Uterus (tissue), 4 donors: ENCODE data around the gene PTPRG. TPM values are rescaled to one million over a fixed set of nuclear protein-coding genes. Genes with fewer than 3 reads are reported as not detected.

Source experiments
- DNase-seq, 2 donors: peaks; one replicate each; pipeline ENCODE4 v3.0.0-alpha.2; 2019 to 2020
- H3K27ac ChIP-seq, 2 donors: fragments of 200-600 bp; sonication (generic); 1 replicate in 1 of 2; 2 replicates in 1 of 2; pipeline ENCODE4 v1.5.1; 2016 to 2018
- H3K27me3 ChIP-seq, 2 donors: fragments of 200-600 bp; sonication (generic); one replicate each; pipeline ENCODE4 v1.5.1; 2018 to 2019; ENCODE audit warnings: control low read depth in 1 of 2
- H3K36me3 ChIP-seq, 2 donors: fragments of 200-600 bp; sonication (generic); one replicate each; pipeline ENCODE4 v1.5.1; 2019; ENCODE audit warnings: control low read depth in 1 of 2
- H3K4me1 ChIP-seq, 2 donors: fragments of 200-600 bp; sonication (generic); one replicate each; pipeline ENCODE4 v1.5.1; 2018 to 2019; ENCODE audit warnings: control low read depth in 1 of 2
- H3K4me3 ChIP-seq, 2 donors: fragments of 200-600 bp; sonication (generic); 1 replicate in 1 of 2; 2 replicates in 1 of 2; pipeline ENCODE4 v1.5.1; 2018 to 2019; ENCODE audit warnings: mild to moderate bottlenecking in 1 of 2
- H3K9me3 ChIP-seq, 2 donors: fragments of 200-600 bp; sonication (generic); one replicate each; pipeline ENCODE4 v1.5.1; 2019; ENCODE audit warnings: control low read depth in 1 of 2
- POLR2A ChIP-seq, 2 donors: fragments of 450-650 bp; IDR thresholded peaks; one replicate each; pipeline ENCODE4 v1.6.1; 2016; ENCODE audit warnings: antibody characterized with exemption in 2 of 2, mild to moderate bottlenecking in 1 of 2, moderate library complexity in 1 of 2
- intact Hi-C: fragments of 100-400 bp; cut with DNase I; formaldehyde crosslinking; loops from one replicate; pipeline ENCODE4 v1.15.1; 2023; ENCODE audit warnings: low total_unique reads
- total RNA-seq, 4 donors: library from RNA; depleted of rRNA in 3 of 4; stranded (reverse); fragments of >200 nt in 3 of 4; gene quantifications; one replicate each; pipeline versions ENCODE4 v1.1.0 to v1.2.4, GENCODE V29; 2014 to 2023
- TF ChIP-seq, protein P1 (sequence below), 4 experiments: fragments of 200-600 bp in 2 of 4; fragments of 450-650 bp in 2 of 4; sonication (generic) in 2 of 4; IDR thresholded peaks; one replicate each; pipeline ENCODE4 v1.5.1; 2016 to 2019; ENCODE audit warnings: antibody characterized with exemption in 4 of 4, mild to moderate bottlenecking in 2 of 4, moderate library complexity in 1 of 4
- donor health status: DM: yes; HTN: yes; CAD: no.

Gene PTPRG
- total RNA-seq, 4 donors from 2014 or later: 43.5 to 136 (median 62.6) TPM

DNA sequence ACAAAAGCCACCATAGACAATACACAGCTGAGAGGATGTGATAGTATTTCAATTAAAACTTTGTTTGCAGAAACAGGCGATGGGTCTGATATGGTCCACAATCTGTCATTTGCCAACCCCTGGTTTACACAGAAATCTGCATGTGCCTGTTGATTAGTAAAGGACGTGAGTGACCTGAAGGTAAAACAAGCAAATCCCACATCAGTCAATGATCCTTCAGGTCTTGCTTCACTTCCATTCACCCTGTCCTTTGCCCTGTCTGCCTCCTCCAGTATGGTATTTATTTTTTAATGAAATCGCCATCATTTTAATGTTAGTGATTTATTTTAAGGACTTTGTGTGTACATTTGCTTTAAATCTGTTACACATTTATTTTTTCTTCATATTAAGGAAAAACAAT lies 645.8 kb downstream of the PTPRG start:
- Histone ChIP-seq H3K4me3 (no peak overlapping the region), H3K9me3 (no peaks in the 10 kb centered on the region), H3K4me1 (no peaks in the 10 kb centered on the region), H3K36me3 (no peaks in the 10 kb centered on the region), H3K27ac (no peak overlapping the region), H3K27me3 (no peaks in the 10 kb centered on the region)
- intact Hi-C loops: no loop called here
- DNase-seq: no peak
- no peak for TF ChIP-seq POLR2A (IDR thresholded peaks at IDR 0.05)
- TF ChIP-seq, protein P1, sequence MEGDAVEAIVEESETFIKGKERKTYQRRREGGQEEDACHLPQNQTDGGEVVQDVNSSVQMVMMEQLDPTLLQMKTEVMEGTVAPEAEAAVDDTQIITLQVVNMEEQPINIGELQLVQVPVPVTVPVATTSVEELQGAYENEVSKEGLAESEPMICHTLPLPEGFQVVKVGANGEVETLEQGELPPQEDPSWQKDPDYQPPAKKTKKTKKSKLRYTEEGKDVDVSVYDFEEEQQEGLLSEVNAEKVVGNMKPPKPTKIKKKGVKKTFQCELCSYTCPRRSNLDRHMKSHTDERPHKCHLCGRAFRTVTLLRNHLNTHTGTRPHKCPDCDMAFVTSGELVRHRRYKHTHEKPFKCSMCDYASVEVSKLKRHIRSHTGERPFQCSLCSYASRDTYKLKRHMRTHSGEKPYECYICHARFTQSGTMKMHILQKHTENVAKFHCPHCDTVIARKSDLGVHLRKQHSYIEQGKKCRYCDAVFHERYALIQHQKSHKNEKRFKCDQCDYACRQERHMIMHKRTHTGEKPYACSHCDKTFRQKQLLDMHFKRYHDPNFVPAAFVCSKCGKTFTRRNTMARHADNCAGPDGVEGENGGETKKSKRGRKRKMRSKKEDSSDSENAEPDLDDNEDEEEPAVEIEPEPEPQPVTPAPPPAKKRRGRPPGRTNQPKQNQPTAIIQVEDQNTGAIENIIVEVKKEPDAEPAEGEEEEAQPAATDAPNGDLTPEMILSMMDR (IDR thresholded peaks at IDR 0.05): no peak

DNA sequence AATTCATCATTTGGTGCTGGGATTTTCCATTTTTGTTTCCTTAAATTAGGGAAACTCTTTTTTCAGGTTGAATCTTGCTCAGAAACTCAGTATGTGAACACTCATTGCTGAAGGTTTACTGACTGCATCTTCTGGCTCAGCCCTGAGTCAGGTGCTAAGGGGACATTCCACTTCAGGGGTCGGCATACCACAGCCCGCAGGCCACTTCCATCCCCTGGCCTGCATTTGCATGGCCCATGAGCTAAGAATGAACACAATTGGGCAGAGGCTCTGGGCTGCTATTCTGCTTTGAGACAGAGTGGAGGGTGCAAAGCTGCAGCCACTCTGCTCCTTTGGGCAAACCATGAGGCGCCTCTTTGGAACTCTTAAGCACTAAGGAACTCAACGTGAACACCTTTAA lies 647.0 kb downstream of the PTPRG start:
- TF ChIP-seq, protein P1 (IDR thresholded peaks at IDR 0.05): no peak
- no peak for TF ChIP-seq POLR2A (IDR thresholded peaks at IDR 0.05)
- Histone ChIP-seq H3K4me1 (no peaks in the 10 kb centered on the region), H3K4me3 (no peak overlapping the region), H3K27ac (no peak overlapping the region), H3K27me3 (no peaks in the 10 kb centered on the region), H3K36me3 (no peaks in the 10 kb centered on the region), H3K9me3 (no peaks in the 10 kb centered on the region)
- no peak for DNase-seq
- intact Hi-C loops: no loop called here

DNA sequence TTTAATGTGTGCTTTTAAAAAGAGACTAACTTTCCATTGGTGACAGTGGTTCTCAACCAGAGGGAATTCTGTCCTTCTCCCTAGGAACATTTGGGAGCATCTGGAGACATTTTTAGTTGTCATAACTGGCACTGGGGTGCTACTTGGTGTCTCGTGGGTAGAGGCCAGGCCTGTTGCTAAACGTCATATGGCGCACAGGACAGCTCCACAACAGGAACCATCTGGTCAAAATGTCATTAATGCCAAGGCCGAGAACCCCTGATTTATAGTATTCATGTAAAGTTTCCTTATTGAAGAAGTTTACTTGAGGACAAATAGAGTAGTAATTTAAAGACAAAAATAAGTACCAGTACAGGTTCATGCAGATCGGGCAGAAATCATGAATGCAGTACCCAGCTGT lies 647.7 kb downstream of the PTPRG start:
- no peaks in the 10 kb centered on the region for H3K4me1 ChIP-seq
- H3K27ac ChIP-seq: no peak overlapping the region
- TF ChIP-seq, protein P1 (IDR thresholded peaks at IDR 0.05): no peak
- TF ChIP-seq POLR2A (IDR thresholded peaks at IDR 0.05): no peak
- no peaks in the 10 kb centered on the region for H3K36me3 ChIP-seq
- H3K27me3 ChIP-seq: no peaks in the 10 kb centered on the region
- H3K9me3 ChIP-seq: no peaks in the 10 kb centered on the region
- no peak overlapping the region for H3K4me3 ChIP-seq
- intact Hi-C loops: no loop called here
- no peak for DNase-seq

DNA sequence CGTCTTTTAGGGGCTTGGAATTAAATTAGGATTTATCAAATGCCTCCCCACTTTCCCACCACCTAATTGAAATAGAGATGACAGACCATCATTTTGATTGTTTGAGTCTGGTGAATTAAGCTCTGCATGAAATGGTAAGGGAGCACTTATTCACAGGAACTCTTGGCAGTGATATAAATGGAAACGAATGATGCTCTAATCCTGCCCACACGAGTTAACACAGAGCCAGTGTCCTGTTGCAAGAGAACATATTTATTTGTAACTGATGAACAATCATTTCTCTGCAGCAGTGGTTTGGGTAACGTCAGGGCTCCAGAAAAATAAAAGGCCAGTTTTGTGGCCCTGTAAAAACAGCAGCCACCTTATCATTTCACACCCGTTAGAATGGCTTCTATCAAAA lies 648.6 kb downstream of the PTPRG start:
- Histone ChIP-seq H3K9me3 (no peaks in the 10 kb centered on the region), H3K4me3 (no peak overlapping the region), H3K27me3 (no peaks in the 10 kb centered on the region), H3K27ac (no peak overlapping the region), H3K36me3 (no peaks in the 10 kb centered on the region), H3K4me1 (no peaks in the 10 kb centered on the region)
- DNase-seq: no peak
- intact Hi-C loops: no loop called here
- no peak for TF ChIP-seq POLR2A (IDR thresholded peaks at IDR 0.05)
- TF ChIP-seq, protein P1 (IDR thresholded peaks at IDR 0.05): no peak

DNA sequence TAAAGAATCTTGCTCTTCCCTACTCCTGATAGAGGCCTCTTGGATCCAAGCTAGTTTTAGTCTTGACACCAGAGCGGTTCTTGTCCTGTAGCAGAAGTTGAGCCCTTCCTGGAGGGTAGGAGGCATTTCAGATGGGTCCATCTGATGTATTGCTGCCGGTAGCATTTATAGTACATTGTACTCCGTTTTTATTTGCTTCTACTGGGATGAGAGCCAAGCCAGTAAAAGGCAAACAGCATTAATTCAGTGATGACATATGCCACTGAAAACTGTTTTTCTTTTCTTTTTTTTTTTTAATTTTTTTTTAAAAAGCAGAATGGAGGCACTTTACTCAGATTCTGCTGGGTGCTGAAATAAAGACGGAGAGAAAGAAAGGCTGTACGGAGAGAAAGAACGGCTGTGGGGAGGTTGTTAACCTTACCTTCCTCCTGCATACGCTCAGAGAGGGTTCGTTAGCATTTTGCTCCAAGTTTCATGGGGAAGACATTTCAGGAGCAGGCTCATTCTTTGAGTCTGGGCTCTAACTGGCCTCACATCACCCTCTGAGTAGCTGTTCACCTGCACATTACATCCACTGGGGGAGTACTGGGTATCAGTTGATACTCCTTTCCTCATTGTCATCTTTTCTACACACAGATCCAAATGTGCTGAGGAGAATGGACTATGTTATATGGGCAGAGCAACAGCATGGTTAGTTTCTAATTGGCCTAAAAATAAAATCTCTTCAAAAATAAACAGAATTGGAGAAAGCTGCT lies 650.5 kb downstream of the PTPRG start:
- no peaks in the 10 kb centered on the region for H3K9me3 ChIP-seq
- intact Hi-C loops: no loop called here
- no peaks in the 10 kb centered on the region for H3K27me3 ChIP-seq
- no peaks in the 10 kb centered on the region for H3K36me3 ChIP-seq
- H3K27ac ChIP-seq: no peak overlapping the region
- no peak for DNase-seq
- H3K4me3 ChIP-seq: no peak overlapping the region
- TF ChIP-seq POLR2A (IDR thresholded peaks at IDR 0.05): no peak
- TF ChIP-seq, protein P1 (IDR thresholded peaks at IDR 0.05): no peak
- no peaks in the 10 kb centered on the region for H3K4me1 ChIP-seq
